ENCODE measurements around the gene MOB3B.

Gene MOB3B

GRCh38 chr9:27545471-27545870 lies 15.9 kb upstream of the MOB3B start:
- Histone ChIP-seq H3K4me3 (ENCODE audit: low read length) (no peak overlapping the region), H4K20me1 (ENCODE audit: control insufficient read depth, insufficient read depth, low read depth, low read length) (no peaks in the 10 kb centered on the region), H3K27me3 (ENCODE audit: control insufficient read depth, low read length) (no peaks in the 10 kb centered on the region), H3K9me3 (ENCODE audit: control insufficient read depth, insufficient read depth, low read length) (no peaks in the 10 kb centered on the region), H3K9me2 (replicated peaks; ENCODE audit: control insufficient read depth, low read length) (no peaks in the 10 kb centered on the region), H3K4me2 (ENCODE audit: low read length) (no peak overlapping the region), H3K36me3 (ENCODE audit: control insufficient read depth, low read length) (peaks cover 15% of the 10 kb centered on the region), H3K4me1 (ENCODE audit: control insufficient read depth, low read length) (no peaks in the 10 kb centered on the region), H3K27ac (ENCODE audit: low read depth, low read length) (no peak overlapping the region), H3K79me2 (ENCODE audit: control insufficient read depth, low read length) (no peaks in the 10 kb centered on the region), H3F3A (ENCODE audit: control insufficient read depth, insufficient read depth) (no peaks in the 10 kb centered on the region)
- no peak for TF ChIP-seq CTCF (IDR thresholded peaks at IDR 0.05; ENCODE audit: low read depth, low read length, poor library complexity, severe bottlenecking)
- no peak for TF ChIP-seq EZH2phosphoT487 (IDR thresholded peaks at IDR 0.05; ENCODE audit: borderline replicate concordance, low read length)

GRCh38 chr9:27542508-27542907 lies 12.9 kb upstream of the MOB3B start:
- Histone ChIP-seq H4K20me1 (ENCODE audit: control insufficient read depth, insufficient read depth, low read depth, low read length) (no peaks in the 10 kb centered on the region), H3K9me3 (ENCODE audit: control insufficient read depth, insufficient read depth, low read length) (no peaks in the 10 kb centered on the region), H3K4me1 (ENCODE audit: control insufficient read depth, low read length) (no peaks in the 10 kb centered on the region), H3K27me3 (ENCODE audit: control insufficient read depth, low read length) (no peaks in the 10 kb centered on the region), H3K36me3 (ENCODE audit: control insufficient read depth, low read length) (peaks cover 6% of the 10 kb centered on the region), H3K4me2 (ENCODE audit: low read length) (no peak overlapping the region), H3K79me2 (ENCODE audit: control insufficient read depth, low read length) (no peaks in the 10 kb centered on the region), H3K9me2 (replicated peaks; ENCODE audit: control insufficient read depth, low read length) (no peaks in the 10 kb centered on the region; the same call in 1 of the 2 replicates), H3F3A (ENCODE audit: control insufficient read depth, insufficient read depth) (no peaks in the 10 kb centered on the region), H3K27ac (ENCODE audit: low read depth, low read length) (no peak overlapping the region), H3K4me3 (ENCODE audit: low read length) (no peak overlapping the region)
- TF ChIP-seq EZH2phosphoT487 (IDR thresholded peaks at IDR 0.05; ENCODE audit: borderline replicate concordance, low read length) (no peak), CTCF (IDR thresholded peaks at IDR 0.05; ENCODE audit: low read depth, low read length, poor library complexity, severe bottlenecking) (no peak)

- H3K9me3 ChIP-seq (ENCODE audit: control insufficient read depth, insufficient read depth, low read length) = no peaks in the 10 kb centered on the region
- no peaks in the 10 kb centered on the region for H4K20me1 ChIP-seq (ENCODE audit: control insufficient read depth, insufficient read depth, low read depth, low read length)
- no peaks in the 10 kb centered on the region; the same call in 1 of the 2 replicates for H3K9me2 ChIP-seq (replicated peaks; ENCODE audit: control insufficient read depth, low read length)
- no peak for TF ChIP-seq CTCF (IDR thresholded peaks at IDR 0.05; ENCODE audit: low read depth, low read length, poor library complexity, severe bottlenecking)
- TF ChIP-seq EZH2phosphoT487 (IDR thresholded peaks at IDR 0.05; ENCODE audit: borderline replicate concordance, low read length) = no peak
- no peaks in the 10 kb centered on the region for H3F3A ChIP-seq (ENCODE audit: control insufficient read depth, insufficient read depth)
- peaks cover 5% of the 10 kb centered on the region for H3K36me3 ChIP-seq (ENCODE audit: control insufficient read depth, low read length)
- no peak overlapping the region for H3K4me2 ChIP-seq (ENCODE audit: low read length)
- H3K27me3 ChIP-seq (ENCODE audit: control insufficient read depth, low read length) = 0 out of 2 replicates have a peak, but pooled peaks cover 2% of the 10 kb centered on the region
- no peaks in the 10 kb centered on the region for H3K79me2 ChIP-seq (ENCODE audit: control insufficient read depth, low read length)
- no peaks in the 10 kb centered on the region for H3K4me1 ChIP-seq (ENCODE audit: control insufficient read depth, low read length)
- no peak overlapping the region for H3K4me3 ChIP-seq (ENCODE audit: low read length)
- no peak overlapping the region for H3K27ac ChIP-seq (ENCODE audit: low read depth, low read length)
Observed at GRCh38 chr9:27541740-27542139, 12.1 kb upstream of the MOB3B start.
